Epithelial cell of esophagus (primary cell): ENCODE measurements around the gene TANGO2.

Experiments
- DNase-seq: peaks from one replicate; pipeline ENCODE4 v3.0.0; 2010; ENCODE audit warnings: low read depth
- H3K4me3 ChIP-seq: 2 replicates; pipeline ENCODE4 v1.5.1; 2011; ENCODE audit warnings: mild to moderate bottlenecking, low read length, control low read depth
- TF ChIP-seq, protein P1 (sequence below): IDR thresholded peaks from 2 replicates; pipeline ENCODE4 v1.5.1; 2011; ENCODE audit warnings: low read depth, mild to moderate bottlenecking, low read length, control low read depth, inconsistent platforms; ENCODE audit not compliant: insufficient read depth; ENCODE audit errors: missing control alignments

Gene TANGO2

DNA sequence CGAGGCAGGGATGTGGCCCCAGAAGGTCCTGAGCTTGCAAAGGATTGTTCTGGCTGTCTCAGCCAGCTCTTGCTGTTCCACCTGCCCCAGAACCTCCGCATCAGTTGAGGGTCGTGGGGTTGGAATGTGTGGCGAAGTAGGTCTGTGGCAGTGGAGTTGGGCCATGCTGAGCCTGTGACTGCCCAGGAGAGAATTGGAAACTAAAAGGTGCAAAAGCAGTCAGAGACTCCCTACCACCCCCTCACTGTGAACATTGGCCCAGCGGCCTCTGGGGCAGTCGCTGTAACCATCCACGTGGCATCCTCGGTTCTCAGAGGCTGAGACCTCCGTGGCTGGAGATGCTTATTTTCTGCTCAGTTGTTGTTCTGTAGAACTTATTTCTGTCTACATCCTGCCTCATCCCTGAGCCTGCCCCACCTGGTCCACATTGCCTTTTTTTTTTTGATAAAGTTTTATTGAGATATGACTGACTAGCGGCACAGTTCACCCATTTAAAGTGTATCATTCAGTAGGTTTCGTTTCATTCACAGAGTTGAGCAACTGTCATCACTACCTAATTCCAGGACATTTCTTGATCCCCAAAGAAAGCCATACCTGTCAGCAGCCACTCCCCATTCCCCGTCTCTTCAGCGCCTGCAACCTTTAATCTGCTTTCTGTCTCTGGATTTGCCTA is 36.8 kb downstream of the TANGO2 start:
- H3K4me3 ChIP-seq, result no peak overlapping the region
- no peak for DNase-seq
- TF ChIP-seq, protein P1, sequence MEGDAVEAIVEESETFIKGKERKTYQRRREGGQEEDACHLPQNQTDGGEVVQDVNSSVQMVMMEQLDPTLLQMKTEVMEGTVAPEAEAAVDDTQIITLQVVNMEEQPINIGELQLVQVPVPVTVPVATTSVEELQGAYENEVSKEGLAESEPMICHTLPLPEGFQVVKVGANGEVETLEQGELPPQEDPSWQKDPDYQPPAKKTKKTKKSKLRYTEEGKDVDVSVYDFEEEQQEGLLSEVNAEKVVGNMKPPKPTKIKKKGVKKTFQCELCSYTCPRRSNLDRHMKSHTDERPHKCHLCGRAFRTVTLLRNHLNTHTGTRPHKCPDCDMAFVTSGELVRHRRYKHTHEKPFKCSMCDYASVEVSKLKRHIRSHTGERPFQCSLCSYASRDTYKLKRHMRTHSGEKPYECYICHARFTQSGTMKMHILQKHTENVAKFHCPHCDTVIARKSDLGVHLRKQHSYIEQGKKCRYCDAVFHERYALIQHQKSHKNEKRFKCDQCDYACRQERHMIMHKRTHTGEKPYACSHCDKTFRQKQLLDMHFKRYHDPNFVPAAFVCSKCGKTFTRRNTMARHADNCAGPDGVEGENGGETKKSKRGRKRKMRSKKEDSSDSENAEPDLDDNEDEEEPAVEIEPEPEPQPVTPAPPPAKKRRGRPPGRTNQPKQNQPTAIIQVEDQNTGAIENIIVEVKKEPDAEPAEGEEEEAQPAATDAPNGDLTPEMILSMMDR, result no peak

DNA sequence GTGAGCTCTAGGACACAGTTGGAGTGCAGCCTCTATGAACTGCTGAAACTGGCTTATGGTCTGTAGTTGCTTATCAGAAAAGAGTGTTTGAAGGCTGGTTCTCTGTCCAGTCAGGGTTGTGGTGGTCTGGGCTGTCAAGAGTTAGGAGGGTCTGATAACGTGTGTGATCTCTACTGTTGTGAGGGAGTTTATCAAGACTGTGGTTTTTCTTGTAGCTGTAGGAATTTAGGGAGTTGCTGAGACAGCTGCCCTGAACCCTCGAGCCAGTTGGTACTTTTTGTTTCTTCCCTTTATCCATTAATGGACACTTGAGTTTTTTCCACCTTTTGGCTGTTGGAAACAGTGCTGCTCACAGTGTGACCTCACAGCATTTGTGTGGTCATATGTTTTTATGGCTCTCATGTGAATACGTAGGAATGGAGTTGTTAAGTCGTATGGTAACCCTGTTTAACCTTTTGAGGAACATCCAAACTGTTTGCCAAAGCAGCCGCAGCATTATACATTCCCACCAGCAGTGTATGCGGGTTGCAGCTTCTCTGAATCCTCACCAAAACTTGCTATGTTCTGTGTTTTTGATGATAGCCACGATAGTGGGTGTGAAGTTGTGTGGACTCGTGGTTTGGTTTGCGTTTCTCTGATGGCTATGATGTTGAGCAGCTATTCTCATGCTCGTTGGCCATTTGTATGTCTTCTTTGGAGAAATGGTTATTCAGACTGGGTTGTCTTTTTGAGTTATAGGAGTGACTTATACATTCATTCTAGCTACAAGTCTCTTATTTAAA is 38.3 kb downstream of the TANGO2 start:
- TF ChIP-seq, protein P1, result no peak
- DNase-seq, result no peak
- H3K4me3 ChIP-seq, result no peak overlapping the region

DNA sequence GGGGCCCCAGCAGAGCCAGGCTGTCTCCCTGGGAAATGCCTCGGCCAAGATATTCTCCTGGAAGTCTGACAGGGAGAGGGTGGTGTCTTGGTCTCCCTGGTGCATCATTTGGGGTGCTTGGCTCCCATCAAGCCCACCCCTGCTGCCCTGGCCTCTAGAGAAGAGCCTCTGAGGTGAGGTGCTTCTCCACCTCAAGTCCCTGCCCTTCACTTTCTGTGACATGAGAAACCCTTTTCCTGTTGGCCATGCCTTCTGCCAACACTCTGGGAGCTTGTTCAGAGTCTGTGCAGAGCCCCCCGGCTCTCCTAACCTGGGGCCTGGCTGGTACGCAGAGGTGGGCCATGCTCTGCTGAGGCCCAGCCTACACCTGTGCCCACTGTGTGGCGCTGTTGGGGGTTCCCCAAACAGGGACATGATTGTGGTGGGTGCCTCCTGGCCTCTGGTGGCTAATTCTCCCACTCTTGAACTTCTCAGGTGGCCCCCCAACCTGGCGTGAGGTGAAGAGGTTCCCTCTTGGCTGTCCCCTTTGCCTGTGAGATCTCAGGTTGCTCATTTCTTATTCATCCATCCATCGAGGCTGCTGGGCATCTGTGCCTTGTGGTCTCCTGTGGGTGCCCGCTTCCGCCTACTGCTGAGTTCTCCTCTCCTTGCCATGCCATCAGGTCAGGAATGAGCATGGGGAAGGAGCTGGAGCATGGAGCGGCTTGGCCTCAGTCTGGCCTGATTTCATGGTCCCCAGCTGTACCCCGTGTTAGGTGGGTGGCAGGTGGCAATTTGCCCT is 40.0 kb downstream of the TANGO2 start:
- no peak for DNase-seq

DNA sequence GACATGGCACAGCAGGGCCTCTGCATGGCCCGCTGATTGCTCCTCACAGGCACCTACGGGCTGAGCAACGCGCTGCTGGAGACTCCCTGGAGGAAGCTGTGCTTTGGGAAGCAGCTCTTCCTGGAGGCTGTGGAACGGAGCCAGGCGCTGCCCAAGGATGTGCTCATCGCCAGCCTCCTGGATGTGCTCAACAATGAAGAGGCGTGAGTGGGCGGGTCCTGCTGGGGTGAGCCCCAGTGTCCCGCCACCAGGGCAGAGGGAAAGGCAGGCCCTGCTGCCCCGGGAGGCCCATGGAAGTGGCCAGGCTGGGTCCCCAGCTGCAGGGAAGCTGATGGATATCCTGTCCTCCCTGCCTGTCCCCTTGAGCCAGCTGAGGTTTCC is 40.6 kb downstream of the TANGO2 start:
- peak; percentile 86 for DNase-seq
- no peak overlapping the region for H3K4me3 ChIP-seq
- TF ChIP-seq, protein P1, result no peak

More for the DNA sequence above, 40.0 kb downstream of the TANGO2 start:
- TF ChIP-seq, protein P1, result no peak
- no peak overlapping the region for H3K4me3 ChIP-seq

DNA sequence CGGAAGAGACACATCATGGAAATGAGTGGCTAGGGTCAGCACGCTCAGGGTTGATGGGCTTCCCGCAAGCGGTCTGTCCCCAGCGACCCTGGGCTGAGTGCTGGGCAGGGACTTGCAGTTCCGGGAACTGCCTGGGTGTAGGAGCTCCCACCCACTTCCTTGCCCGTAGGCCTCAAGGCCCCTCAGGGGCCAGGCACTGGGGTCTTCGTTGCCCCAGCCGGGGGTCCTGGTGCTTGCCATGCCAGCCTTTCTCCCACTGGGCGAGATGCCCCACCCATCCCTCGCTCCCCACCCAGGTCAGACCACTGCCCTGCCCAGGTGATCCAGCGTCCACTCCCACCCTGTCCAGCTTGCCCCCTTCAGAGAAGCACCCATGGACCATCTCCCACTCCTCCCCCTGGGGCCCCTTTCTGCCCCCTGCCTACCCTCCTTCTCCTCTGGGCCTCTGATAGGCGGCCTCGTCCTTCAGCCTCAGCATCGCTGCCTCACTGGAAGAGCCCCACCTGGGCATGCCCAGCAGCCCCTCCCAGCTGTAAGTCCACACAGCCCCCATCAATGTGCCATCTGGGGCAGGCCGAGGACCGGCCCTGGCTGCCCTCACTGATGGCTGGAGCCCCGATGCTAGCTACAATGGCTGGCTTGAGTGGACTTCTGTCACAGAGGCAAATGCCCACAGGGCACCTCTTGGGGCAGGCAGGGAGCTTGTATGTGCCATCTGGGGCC is 41.3 kb downstream of the TANGO2 start:
- TF ChIP-seq, protein P1, result no peak
- no peak overlapping the region for H3K4me3 ChIP-seq
- DNase-seq, result no peak

DNA sequence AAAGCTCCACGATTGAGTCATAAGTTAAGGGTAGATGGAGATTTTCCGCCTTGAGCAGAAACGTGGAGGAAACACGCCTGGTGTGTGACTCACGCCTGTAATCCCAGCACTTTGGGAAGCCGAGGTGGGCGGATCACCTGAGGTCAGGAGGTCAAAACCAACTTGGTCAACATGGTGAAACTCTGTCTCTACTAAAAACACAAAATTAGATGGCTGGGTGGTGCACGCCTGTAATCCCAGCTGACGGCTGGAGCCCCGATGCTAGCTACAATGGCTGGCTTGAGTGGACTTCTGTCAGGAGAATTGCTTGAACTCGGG is 41.8 kb downstream of the TANGO2 start:
- no peak overlapping the region for H3K4me3 ChIP-seq
- peak; percentile 92 for DNase-seq

More for the DNA sequence above, 41.8 kb downstream of the TANGO2 start:
- TF ChIP-seq, protein P1, result no peak
